GM12878 (cell line): ENCODE measurements around the gene SLC5A2.
"Not testable (repeated sequence)": the region's sequence is repeated elsewhere in the genome, so short reads cannot be mapped to it uniquely, and the experiment has no call there.

Source experiments
- BCLAF1 ChIP-seq: fragments of 450-650 bp; IDR thresholded peaks from 2 replicates; pipeline ENCODE4 v1.6.1; 2017; ENCODE audit warnings: antibody characterized with exemption, mild to moderate bottlenecking, moderate library complexity
- CTCF ChIP-seq, 3 experiments: IDR thresholded peaks in 2 of 3; conservative IDR thresholded peaks in 1 of 3; 2 replicates each; pipeline ENCODE4 v1.5.1; 2011; ENCODE audit warnings: low read depth in 3 of 3, low read length in 3 of 3, mild to moderate bottlenecking in 3 of 3, control low read depth in 2 of 3, moderate library complexity in 2 of 3, inconsistent platforms in 1 of 3, mixed read lengths in 1 of 3; ENCODE audit not compliant: control insufficient read depth in 2 of 3, insufficient read depth in 1 of 3; ENCODE audit errors: extremely low read depth in 1 of 3
- KDM1A ChIP-seq: fragments of 200-600 bp; sonication (generic); IDR thresholded peaks from 2 replicates; pipeline ENCODE4 v1.6.1; 2016; ENCODE audit warnings: borderline replicate concordance
- MYC ChIP-seq: IDR thresholded peaks from 2 replicates; pipeline ENCODE4 v1.6.1; 2011; ENCODE audit warnings: mild to moderate bottlenecking, low read length, moderate library complexity, inconsistent platforms; ENCODE audit not compliant: insufficient read depth, insufficient replicate concordance, insufficient read length, severe bottlenecking
- NFIC ChIP-seq: IDR thresholded peaks from 2 replicates; pipeline ENCODE4 v1.6.1; 2012; ENCODE audit warnings: low read depth, mild to moderate bottlenecking, inconsistent platforms, low read length, moderate library complexity
- NRF1 ChIP-seq: conservative IDR thresholded peaks from 2 replicates; pipeline ENCODE4 v1.6.1; 2011; ENCODE audit warnings: mild to moderate bottlenecking, low read depth, low read length, improper control_type of control experiment
- SIX5 ChIP-seq: IDR thresholded peaks from 2 replicates; pipeline ENCODE4 v1.6.1; 2011; ENCODE audit warnings: mild to moderate bottlenecking, low read depth, low read length, moderate library complexity; ENCODE audit not compliant: severe bottlenecking

- not testable (repeated sequence) for TF ChIP-seq CTCF (IDR thresholded peaks at IDR 0.05 in 2 of 3, conservative IDR thresholded peaks at IDR 0.05 in 1 of 3; ENCODE audit: control insufficient read depth in 2 of 3, extremely low read depth in 1 of 3, insufficient read depth in 1 of 3, low read depth in 3 of 3, low read length in 3 of 3); MYC; SIX5; NFIC; BCLAF1; NRF1; KDM1A
These were observed 1.1 kb downstream of the SLC5A2 start for GRCh38 chr16:31484048-31484447.
